Measurements from ENCODE around the gene OR51I1. TPM values are rescaled to one million over a fixed set of nuclear protein-coding genes. Genes with fewer than 3 reads are reported as not detected.

The OR51I1 gene
- total RNA-seq, 6 experiments from 2014 or later, result not detected

DNA sequence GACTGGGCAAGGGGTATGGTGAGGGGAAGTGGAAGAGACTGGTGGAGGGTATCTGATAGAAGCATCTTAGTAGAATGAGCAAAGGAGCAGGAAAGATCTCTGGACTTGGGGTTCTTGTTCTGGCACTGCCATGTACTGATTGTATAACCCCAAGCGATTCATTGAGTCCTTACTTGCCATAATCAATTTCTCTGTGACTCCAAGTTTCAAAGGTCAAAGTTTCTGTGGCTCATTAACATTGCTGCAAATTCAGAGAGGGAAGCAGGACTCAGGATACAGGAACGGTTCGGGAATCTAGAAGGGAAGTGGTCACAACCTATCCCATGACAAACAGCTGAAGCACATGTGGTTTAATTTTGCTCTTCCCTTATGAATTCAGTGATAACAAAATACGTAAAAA lies 8.1 kb upstream of the OR51I1 start:
- Mint-ChIP-seq H3K4me3 (no peak overlapping the region), H3K4me1 (ENCODE audit: low read depth) (no peaks in the 10 kb centered on the region), H3K27ac (no peak overlapping the region), H3K36me3 (ENCODE audit: low read depth) (no peaks in the 10 kb centered on the region), H3K9me3 (no peaks in the 10 kb centered on the region), H3K27me3 (ENCODE audit: insufficient read depth) (peaks cover 1% of the 10 kb centered on the region; the same call in 1 of the 2 replicates)
- DNase-seq, result no peak
- TF ChIP-seq, protein P1, sequence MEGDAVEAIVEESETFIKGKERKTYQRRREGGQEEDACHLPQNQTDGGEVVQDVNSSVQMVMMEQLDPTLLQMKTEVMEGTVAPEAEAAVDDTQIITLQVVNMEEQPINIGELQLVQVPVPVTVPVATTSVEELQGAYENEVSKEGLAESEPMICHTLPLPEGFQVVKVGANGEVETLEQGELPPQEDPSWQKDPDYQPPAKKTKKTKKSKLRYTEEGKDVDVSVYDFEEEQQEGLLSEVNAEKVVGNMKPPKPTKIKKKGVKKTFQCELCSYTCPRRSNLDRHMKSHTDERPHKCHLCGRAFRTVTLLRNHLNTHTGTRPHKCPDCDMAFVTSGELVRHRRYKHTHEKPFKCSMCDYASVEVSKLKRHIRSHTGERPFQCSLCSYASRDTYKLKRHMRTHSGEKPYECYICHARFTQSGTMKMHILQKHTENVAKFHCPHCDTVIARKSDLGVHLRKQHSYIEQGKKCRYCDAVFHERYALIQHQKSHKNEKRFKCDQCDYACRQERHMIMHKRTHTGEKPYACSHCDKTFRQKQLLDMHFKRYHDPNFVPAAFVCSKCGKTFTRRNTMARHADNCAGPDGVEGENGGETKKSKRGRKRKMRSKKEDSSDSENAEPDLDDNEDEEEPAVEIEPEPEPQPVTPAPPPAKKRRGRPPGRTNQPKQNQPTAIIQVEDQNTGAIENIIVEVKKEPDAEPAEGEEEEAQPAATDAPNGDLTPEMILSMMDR (IDR thresholded peaks at IDR 0.05), result no peak

DNA sequence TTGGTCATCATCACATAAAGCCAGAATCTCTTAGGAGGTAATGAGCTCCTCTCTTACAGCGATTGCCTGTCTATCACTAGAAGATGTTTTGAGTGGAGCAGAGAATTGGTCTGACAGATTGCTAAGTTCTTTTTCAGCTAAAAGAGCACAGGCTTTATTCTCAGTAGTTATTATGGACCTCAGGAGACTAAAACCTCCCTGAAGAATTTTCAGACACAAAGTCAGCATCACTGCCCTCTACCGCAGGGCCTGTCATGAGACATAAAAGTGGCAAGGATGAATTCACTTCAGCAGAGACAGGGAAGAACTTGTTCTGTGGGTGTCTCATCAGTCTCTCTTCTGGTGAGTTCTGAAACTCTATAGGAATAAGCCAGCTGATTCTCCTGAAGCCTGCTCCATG lies 7.7 kb upstream of the OR51I1 start, which contains the start of gene OR51I2:
Gene OR51I2, plus strand, starts transcription at position 301 of the 400 bp plus-strand sequence. CDS start 4,166 bp downstream, outside the sequence.
- TF ChIP-seq, protein P1 (IDR thresholded peaks at IDR 0.05), result no peak
- Mint-ChIP-seq H3K4me1 (ENCODE audit: low read depth) (no peaks in the 10 kb centered on the region), H3K4me3 (no peak within 1 kb of the TSS), H3K36me3 (ENCODE audit: low read depth) (no peaks in the 10 kb centered on the region), H3K9me3 (no peaks in the 10 kb centered on the region), H3K27ac (no peak within 1 kb of the TSS), H3K27me3 (ENCODE audit: insufficient read depth) (peaks cover 1% of the 10 kb centered on the region; the same call in 1 of the 2 replicates)
- no peak for DNase-seq

- no peak overlapping the region for H3K4me3 Mint-ChIP-seq
- H3K9me3 Mint-ChIP-seq, result no peaks in the 10 kb centered on the region
- no peaks in the 10 kb centered on the region; the same call in none of the 2 replicates for H3K27me3 Mint-ChIP-seq (ENCODE audit: insufficient read depth)
Observed at GRCh38 chr11:5443835-5444393, 2.6 kb upstream of the OR51I1 start.

GRCh38 chr11:5423131-5423530 lies 18.2 kb downstream of the OR51I1 start:
- TF ChIP-seq, protein P1 (IDR thresholded peaks at IDR 0.05), result no peak
- no peaks in the 10 kb centered on the region for H3K4me1 Mint-ChIP-seq (ENCODE audit: low read depth)
- no peak for DNase-seq
- no peaks in the 10 kb centered on the region for H3K36me3 Mint-ChIP-seq (ENCODE audit: low read depth)
- no peak overlapping the region for H3K4me3 Mint-ChIP-seq
- no peaks in the 10 kb centered on the region for H3K9me3 Mint-ChIP-seq
- H3K27ac Mint-ChIP-seq, result no peak overlapping the region
- peaks cover 2% of the 10 kb centered on the region for H3K27me3 Mint-ChIP-seq (ENCODE audit: insufficient read depth)

More at GRCh38 chr11:5443835-5444393, 2.6 kb upstream of the OR51I1 start:
- no peak for DNase-seq
- H3K27ac Mint-ChIP-seq, result no peak overlapping the region
- TF ChIP-seq, protein P1 (IDR thresholded peaks at IDR 0.05), result no peak
- H3K4me1 Mint-ChIP-seq (ENCODE audit: low read depth), result no peaks in the 10 kb centered on the region
- H3K36me3 Mint-ChIP-seq (ENCODE audit: low read depth), result no peaks in the 10 kb centered on the region

DNA sequence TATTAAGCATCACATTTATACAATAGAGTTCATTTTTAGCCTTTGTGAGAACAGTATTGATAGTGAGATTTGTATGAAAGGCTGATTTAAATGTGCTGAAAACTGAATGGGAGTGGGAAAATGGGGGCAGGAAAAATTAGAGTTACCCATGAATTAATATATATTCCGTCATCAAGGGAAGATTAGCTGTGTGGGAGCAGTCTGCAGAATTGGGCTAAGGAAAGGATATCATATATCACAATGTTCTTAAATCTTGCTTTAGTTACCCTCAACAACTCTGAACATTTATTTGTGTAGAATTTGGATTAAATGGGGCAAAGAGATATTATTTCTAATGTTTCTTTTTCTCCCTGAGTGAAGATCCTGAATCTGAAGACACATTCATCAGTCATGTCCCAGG lies 19.5 kb downstream of the OR51I1 start, which contains the start of gene OR51Q1:
Gene OR51Q1, plus strand, starts transcription at position 301 of the 400 bp plus-strand sequence. Its CDS starts 90 bp downstream, at position 391.
- Mint-ChIP-seq H3K4me1 (ENCODE audit: low read depth) (no peaks in the 10 kb centered on the region), H3K36me3 (ENCODE audit: low read depth) (no peaks in the 10 kb centered on the region), H3K27ac (no peak within 1 kb of the TSS), H3K4me3 (no peak within 1 kb of the TSS), H3K9me3 (no peaks in the 10 kb centered on the region), H3K27me3 (ENCODE audit: insufficient read depth) (peaks cover 2% of the 10 kb centered on the region)
- TF ChIP-seq, protein P1 (IDR thresholded peaks at IDR 0.05), result no peak
- no peak for DNase-seq

Measured in HFFc6 (cell line).